ENCODE measurements around the gene RSPH9.
A peak's percentile ranks its signal among the peaks of the same experiment; 100 is the strongest.

Gene RSPH9, protein sequence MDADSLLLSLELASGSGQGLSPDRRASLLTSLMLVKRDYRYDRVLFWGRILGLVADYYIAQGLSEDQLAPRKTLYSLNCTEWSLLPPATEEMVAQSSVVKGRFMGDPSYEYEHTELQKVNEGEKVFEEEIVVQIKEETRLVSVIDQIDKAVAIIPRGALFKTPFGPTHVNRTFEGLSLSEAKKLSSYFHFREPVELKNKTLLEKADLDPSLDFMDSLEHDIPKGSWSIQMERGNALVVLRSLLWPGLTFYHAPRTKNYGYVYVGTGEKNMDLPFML

GRCh38 chr6:43644940-43645612 lies at the start of gene RSPH9:
Gene RSPH9 (plus strand): TSS chr6:43645036. CDS start chr6:43645099, 63 bp downstream.
- peak; percentile 17 for DNase-seq

- DNase-seq = no peak
These were observed 44.2 kb upstream of the RSPH9 start for GRCh38 chr6:43600595-43600994.

DNA sequence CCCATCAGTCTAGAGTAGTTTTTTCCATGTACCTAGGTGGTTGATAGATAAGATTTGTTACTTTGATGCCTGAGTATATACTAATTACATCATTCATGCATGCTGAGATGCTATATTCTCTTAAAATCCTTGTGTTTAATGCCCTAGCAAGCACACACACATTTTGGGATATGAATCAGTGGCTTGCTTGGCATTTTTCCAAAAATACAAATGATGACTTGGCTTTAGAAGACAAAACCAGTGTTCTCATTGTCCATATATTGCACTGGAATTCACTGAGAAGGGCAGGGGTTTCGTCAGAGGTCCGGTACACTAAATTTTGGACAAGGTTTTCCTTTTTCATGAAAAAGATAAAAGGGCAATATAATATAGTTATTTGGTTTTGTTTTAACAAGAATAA lies 40.7 kb upstream of the RSPH9 start:
- DNase-seq = no peak

DNA sequence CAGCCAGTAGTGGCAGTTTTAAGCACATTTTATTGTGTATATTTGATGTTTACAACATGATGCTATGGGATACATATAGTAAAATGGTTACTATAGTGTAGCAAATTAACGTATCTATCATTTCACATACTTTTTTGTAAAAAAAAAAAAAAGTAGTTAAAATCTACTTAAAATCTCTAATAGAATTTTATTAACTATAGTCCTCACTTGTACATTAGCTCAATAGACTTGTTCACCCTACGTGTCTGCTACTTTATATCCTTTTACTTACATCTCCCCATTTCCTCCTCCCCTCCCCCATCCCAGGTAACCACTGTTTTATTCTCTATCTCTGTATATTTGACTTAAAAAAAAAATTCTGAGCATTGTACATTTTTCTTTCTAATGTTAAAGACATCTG lies 38.8 kb upstream of the RSPH9 start:
- DNase-seq = no peak

- DNase-seq = peak; percentile 40
These were observed 36.5 kb upstream of the RSPH9 start for GRCh38 chr6:43608310-43608763.

GRCh38 chr6:43608807-43609206 lies 36.0 kb upstream of the RSPH9 start:
- no peak for DNase-seq

DNA sequence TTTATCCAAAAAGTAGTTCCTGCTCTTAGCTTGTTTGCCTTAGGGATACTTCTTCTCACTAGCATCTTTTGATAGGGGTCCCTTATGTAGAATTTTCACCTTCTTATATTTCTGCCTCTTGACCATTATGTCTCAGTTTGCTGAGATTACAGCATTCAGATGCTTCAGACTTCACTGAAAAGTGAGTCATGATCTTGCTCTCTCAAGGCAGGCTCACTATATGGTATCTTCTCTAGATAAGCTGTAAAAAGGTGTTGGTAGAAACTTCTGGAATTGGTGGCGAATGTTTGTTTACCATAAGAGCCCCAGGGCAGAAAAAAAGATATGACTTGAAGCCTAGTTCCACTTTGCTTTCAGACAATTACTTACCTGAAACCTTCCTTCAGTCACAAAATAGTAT lies 35.4 kb upstream of the RSPH9 start:
- DNase-seq = no peak

- DNase-seq = no peak
These were observed 34.4 kb upstream of the RSPH9 start for GRCh38 chr6:43610431-43610830.

DNA sequence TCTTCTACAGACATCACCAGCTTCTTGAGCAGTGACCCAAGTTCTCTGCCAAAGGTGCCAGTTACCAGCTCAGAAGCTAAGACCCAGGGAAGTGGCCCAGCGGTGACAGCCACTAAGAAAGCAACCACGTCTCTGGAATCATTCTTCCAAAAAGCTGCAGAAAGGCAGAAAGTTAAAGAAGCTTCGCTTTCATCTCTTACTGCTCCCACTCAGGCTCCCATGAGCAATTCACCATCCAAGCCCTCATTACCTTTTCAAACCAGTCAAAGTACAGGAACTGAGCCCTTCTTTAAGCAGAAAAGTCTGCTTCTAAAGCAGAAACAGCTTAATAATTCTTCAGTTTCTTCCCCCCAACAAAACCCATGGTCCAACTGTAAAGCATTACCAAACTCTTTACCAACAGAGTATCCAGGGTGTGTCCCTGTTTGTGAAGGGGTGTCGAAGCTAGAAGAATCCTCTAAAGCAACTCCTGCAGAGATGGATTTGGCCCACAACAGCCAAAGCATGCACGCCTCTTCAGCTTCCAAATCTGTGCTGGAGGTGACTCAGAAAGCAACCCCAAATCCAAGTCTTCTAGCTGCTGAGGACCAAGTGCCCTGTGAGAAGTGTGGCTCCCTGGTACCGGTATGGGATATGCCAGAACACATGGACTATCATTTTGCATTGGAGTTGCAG lies 31.0 kb upstream of the RSPH9 start:
- DNase-seq = no peak

DNA sequence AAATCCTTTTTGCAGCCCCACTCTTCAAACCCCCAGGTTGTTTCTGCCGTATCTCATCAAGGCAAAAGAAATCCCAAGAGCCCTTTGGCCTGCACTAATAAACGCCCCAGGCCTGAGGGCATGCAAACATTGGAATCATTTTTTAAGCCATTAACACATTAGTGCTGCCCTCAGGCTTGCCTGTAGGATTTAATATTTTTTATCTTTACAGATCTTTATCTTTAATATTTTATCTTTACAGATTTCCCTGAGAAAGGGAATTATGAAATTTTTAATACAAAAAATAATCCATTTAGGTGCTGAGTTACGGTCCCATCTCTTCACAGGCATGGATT lies 30.5 kb upstream of the RSPH9 start:
- no peak for DNase-seq

DNA sequence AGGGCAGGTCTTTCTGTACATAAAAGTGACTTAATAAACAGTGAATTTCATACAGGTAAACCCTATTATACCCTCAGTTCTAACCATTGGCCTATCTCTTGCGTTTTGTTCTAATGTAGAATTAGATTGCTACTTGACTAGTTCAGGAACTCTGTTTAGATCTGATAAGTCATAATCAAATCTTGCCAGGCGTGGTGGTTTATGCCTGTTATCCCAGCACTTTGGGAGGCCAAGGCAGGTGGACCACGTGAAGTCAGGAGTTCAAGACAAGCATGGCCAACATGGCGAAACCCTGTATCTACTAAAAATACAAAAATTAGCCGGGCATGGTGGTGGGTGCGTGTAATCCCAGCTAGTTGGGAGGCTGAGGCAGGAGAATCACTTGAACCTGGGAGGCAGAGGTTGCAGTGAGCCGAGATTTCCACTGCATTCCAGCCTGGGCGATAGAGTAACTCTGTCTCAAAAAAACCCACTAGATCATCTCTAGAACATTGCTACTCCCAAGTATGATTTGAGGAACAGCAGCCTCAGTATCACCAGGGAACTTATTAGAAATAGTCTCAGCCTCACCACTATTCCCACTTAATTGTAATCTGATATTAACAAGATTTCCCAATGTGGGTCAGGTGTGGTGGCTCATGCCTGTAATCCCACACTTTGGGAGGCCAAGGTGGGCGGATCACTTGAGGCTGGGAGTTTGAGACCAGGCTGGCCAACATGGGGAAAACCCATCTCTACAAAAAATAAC lies 27.9 kb upstream of the RSPH9 start:
- no peak for DNase-seq

DNA sequence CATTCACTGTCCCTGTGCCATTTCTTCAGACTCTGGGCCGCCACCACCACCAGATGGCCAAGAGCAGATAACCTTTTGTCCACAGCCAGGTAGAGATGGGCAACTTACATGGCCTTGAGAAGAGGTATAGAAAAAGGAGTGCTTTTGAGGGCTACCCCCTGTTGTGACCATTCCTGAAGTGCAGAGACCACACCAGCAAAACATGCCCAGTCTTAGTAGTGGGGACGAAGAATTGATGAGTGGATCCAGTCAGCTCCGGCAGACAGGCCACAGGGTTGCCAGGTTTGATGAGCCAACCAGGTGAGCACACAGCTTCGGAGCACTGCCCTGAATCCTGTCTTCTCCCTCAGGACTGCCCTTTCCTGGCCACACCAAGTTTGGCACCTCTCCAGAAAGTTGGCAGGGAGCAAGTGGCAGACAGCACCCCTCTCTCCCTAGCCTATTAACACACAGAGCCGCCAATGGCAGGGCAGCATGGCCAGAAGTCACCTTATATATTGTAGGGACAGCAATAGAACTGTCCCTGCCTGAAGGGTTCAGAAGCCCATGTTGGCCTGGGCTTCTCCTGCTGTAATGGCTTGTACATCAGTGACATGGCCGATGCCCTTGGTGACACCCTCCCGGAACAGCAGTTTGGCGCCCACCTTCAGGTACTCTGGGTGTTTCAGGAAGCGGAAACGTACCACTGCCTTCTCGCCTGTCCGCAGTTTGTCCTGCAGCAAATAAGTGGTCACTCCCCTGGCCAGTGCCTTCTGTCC lies 23.6 kb upstream of the RSPH9 start:
- DNase-seq = no peak

DNA sequence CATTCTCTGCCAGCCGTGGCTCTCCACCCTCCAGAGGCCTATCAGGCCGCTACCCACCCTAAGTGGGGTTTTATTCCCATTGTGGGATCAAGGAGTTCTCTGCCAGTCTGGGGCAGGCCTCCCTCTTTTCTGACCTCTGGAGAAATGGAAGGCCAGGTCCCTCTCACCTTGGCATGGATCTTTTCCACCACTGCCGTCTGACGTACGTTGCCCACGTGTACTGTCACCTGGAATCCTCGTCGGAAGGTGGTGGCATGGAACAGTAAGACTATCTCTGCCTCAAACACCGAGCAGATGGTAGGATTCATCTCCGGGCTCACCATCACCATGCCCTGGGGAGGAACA lies 23.0 kb upstream of the RSPH9 start:
- no peak for DNase-seq

- no peak for DNase-seq
These were observed 22.3 kb upstream of the RSPH9 start for GRCh38 chr6:43622541-43622940.

DNA sequence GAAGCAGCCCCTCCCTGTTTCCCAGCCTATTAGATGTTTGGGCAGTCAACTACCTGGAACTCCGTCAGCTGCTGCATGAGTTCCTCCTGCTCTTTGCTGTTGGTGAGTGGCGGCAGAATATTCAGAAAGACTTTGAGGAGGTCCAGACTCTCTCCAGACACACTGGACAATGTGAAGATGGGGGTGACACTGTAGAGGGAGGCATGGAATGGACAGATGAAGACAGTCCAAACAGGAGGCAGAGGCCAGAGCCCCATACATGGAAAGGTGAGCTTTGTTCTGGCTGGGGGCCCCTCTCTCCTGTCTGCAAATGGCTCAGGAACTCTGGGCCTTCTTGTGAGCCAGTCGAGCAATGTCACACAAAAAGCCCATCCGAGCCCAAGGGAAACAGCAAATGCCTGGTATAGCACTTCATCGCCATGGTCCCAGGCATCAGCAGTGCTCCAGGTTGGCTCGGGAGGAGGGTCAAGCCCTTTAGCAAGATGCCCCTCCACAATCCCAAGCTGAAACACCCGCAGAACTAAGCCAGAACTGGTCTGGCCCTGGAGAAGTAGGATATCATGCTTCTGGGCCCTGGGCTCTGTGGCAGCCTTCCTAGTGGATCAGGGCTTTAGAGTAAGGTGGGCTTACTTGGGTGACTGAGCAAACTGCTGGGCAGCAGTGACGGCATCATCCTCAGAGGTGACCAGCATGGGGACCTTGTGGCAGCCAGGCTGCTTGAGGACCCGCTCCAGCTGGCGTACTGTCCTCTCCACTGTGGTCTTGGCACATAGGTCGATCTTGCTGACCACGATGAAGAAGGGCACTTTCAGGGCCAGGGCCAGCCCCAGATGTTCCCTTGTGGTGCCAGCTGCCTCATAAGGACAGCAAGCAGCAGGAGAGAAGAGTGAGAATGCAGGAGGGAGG lies 20.7 kb upstream of the RSPH9 start:
- DNase-seq = no peak

DNA sequence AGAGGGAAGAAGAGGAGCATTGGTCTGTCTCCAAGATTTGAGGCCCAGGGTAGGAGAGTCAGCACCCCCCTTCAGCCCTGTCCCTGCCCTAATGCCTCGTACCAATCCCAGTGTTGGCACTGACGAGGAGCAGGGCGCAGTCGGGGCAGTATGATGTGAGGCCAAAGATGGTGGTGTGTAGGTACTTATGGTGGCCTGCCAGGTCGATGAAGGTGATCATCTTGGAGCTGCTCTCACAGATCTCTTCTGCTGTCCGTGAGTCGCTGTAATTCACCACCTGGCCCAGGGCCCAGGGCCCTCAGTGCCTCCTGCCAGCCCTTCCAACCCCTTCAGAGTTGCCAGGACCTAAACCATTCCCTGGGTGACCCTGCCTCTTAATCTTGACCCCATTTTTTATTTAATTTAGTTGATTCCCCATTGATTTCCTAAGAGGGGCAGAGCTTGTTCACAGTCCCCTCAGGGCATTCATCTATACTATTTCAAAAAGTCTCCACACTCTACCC lies 20.0 kb upstream of the RSPH9 start:
- DNase-seq = no peak

DNA sequence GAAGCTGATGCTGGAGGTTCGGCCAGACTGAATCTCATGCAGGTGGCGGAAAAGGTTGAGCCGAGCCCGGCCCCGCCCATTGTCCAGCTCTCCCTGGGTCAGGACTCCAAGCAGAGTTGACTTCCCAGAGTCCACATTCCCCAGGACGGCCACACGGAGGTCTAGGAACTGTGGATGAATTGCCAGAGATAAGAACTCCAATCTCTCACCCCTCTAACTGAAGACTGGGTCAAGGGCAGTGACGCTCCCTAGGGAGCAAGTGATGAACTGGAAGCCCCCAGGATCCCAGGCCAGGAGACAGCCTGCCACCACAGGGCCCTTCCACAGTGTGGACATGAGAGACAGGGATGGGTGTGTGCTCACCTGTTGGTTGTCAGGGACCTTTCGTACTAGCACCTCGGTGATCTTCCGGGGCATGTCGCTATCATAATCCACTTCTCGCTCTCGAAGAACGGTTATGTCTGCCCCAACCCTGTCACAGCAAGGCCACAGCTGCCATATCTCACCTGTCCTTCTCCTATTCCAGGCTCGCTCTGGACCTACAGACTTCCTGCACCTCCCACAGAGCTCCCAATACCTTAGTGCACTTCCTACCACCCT lies 19.3 kb upstream of the RSPH9 start:
- DNase-seq = no peak

DNA sequence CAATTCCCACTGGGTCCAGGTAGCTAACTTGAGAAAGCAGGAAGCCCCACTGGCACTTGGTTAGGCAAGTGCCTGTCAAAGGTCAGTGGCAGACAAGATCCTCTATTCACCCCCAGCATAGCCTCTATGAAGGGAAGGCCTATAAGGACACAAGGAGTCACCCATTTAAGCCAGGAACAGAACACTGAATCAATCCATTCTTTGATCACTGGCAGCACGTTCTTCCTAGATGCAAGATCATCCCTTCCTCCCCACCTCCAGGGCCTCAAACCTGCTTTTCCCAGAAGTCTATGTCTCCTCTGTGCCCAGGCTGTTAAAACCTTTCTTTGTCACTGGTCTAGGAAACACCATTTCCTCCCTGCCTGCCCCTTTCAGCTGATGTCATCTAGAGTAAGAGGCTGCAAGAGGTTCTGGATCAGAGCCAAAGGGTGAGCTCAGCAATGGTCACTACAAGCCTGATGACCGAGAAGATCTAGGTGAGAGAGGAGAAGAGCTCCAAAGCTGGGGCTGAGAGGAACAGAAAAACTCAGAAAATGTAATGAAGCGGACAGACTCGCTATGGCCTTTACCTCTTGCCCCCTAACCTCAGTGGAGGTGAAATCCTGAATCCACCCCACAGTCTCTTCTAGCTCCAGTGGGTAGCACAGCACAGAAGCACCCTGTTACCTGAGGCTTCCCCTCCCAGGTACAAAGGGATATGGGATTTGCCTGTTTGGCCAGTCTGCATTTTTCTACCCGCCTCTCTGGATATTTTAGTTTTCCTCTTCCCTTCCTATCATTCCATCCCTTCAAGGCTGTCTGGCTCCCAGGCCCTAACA lies 17.6 kb upstream of the RSPH9 start:
- peak; percentile 80 for DNase-seq

DNA sequence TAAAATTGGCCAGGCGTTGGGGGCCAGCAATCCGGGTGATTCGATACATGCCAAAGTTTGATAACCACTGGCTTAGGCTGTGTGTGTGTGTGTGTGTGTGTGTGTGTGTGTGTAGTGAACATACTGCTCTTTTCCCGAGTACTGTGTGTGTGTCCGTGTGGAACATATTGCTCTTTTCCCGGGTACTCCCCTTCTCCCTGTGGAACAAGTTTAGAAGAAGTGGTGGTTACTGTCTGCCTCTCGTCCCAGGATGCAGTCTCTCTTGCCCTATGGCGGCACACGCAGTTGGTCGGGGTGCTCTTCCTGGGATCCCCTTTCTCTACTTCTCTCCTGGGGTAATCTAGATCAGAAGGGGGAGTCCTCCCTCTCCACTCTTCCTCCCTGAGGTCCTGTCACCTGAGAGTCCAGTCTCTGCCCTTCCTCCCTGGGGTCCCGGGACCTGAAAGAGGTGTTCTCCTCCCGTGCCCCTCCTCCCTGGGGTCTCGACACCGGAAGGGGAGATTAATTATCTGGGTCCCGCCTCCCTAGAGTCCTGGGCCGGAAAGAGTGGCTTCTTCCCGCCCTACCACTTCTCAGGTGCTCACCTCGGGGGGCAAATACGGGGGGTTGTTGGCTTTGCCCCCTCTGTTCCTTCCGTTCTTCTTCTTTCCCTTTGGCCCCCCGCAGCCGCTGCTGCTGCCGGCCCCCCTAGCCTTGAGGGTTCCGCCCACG lies 16.3 kb upstream of the RSPH9 start:
- no peak for DNase-seq

GRCh38 chr6:43629104-43629504 lies 15.7 kb upstream of the RSPH9 start, which contains the start of gene GTPBP2:
Gene GTPBP2 (minus strand): TSS chr6:43629264. CDS start chr6:43629162, 102 bp downstream.
- DNase-seq = peak; percentile 99

All from DMS153 (cell line).